Measurements from ENCODE around the gene CLRN3.

The CLRN3 gene

DNA sequence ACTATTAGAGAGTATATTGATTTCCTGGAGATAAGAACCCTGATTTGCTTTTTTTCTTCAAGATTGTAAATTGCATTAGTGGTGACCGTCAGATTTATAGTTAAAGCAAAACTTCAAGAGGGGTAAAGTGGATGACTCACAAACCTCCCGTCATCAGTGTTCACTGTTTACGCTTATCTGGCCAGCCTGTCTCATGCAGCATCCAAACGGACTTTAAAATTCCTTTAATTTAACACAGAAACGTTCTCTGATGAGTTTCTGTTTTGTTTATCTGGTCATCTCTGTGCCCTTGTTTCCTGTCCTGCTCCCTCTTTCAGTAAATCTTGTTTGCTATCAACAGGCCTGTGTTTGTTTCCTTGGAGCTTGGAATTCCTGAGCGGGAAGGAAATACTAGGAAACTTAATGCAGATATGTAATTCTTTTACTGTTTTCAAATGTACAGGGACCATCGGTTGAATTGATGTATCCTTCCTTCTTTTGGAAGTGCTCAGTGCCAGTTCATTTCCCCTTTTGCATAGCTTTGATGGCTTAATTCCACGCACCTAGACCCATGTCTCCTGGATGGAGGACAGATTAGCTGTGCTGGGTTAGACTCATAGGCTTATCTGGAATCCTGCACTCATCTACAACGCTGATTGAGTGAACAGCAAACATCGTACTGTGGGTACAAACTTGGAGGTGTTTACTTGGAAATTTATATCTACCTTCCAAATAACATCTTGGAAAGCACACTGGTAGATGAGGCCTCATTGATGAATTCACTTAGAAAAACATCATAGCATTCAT lies 35.5 kb upstream of the CLRN3 start:
- Histone ChIP-seq H3K4me1 (ENCODE audit: control insufficient read depth in 2 of 2, insufficient read depth in 2 of 2, low read length in 2 of 2) (peaks cover 0 to 2% of the 10 kb centered on the region in 2 donors), H3K4me3 (ENCODE audit: low read length in 2 of 2) (no peak overlapping the region), H3K27me3 (ENCODE audit: control insufficient read depth in 2 of 2, insufficient read depth in 2 of 2, low read length in 2 of 2) (no peaks in the 10 kb centered on the region), H3K36me3 (ENCODE audit: control insufficient read depth in 2 of 2, insufficient read depth in 2 of 2, low read length in 2 of 2) (no peaks in the 10 kb centered on the region), H3K9me3 (ENCODE audit: control insufficient read depth in 2 of 2, low read length in 2 of 2) (no peaks in the 10 kb centered on the region), H3K27ac (ENCODE audit: low read depth in 2 of 2, low read length in 2 of 2) (peak overlapping the region; percentile 29 to 52), H3K9ac (ENCODE audit: low read depth in 1 of 2, low read length in 2 of 2) (no peak overlapping the region)

GRCh38 chr10:127926455-127926854 lies 33.7 kb upstream of the CLRN3 start:
- Histone ChIP-seq H3K27me3 (ENCODE audit: control insufficient read depth in 2 of 2, insufficient read depth in 2 of 2, low read length in 2 of 2) (no peaks in the 10 kb centered on the region), H3K9me3 (ENCODE audit: control insufficient read depth in 2 of 2, low read length in 2 of 2) (no peaks in the 10 kb centered on the region), H3K4me3 (ENCODE audit: low read length in 2 of 2) (no peak overlapping the region), H3K4me1 (ENCODE audit: control insufficient read depth in 2 of 2, insufficient read depth in 2 of 2, low read length in 2 of 2) (peaks cover 0 to 2% of the 10 kb centered on the region in 2 donors), H3K27ac (ENCODE audit: low read depth in 2 of 2, low read length in 2 of 2) (no peak overlapping the region), H3K9ac (ENCODE audit: low read depth in 1 of 2, low read length in 2 of 2) (no peak overlapping the region), H3K36me3 (ENCODE audit: control insufficient read depth in 2 of 2, insufficient read depth in 2 of 2, low read length in 2 of 2) (no peaks in the 10 kb centered on the region)

DNA sequence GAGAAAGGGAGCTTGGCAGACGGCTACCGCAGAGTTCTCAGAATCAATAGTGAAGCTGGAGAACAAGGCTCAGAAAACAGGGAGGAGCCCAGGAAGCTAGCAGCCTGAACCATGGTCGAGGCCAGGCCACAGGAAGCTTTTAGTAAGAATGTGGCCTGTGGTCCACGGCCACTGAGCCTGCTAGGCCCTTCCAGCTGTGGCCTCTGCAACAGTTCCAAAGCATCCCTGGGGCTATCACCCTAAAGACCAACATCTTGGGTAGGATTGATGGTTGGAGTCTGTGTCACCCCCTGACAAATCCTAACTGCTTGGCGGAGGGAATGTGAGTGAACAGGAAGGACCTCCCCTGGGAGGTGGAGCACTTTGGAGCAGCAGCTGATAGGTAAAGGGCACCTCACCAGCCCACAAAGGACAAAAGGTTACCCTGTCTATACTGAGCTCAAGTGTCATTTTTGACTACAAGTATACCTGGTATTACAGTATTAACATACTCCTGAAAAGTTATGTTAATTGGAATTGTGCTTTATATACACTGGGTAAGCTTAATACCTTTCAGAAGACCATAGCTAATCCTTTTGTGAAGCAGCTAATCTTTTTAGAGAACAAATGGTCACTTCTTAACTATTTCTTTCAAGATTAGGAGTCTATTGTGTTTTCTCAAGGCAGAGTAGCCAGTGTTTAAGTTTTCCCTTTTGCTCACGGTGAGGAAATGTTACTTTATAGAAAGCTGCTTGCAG lies 32.9 kb upstream of the CLRN3 start:
- Histone ChIP-seq H3K4me3 (ENCODE audit: low read length in 2 of 2) (no peak overlapping the region), H3K36me3 (ENCODE audit: control insufficient read depth in 2 of 2, insufficient read depth in 2 of 2, low read length in 2 of 2) (no peaks in the 10 kb centered on the region), H3K27me3 (ENCODE audit: control insufficient read depth in 2 of 2, insufficient read depth in 2 of 2, low read length in 2 of 2) (no peaks in the 10 kb centered on the region), H3K9ac (ENCODE audit: low read depth in 1 of 2, low read length in 2 of 2) (no peak overlapping the region), H3K27ac (ENCODE audit: low read depth in 2 of 2, low read length in 2 of 2) (peak overlapping the region in 1 of 2 donors; percentile 46), H3K9me3 (ENCODE audit: control insufficient read depth in 2 of 2, low read length in 2 of 2) (no peaks in the 10 kb centered on the region), H3K4me1 (ENCODE audit: control insufficient read depth in 2 of 2, insufficient read depth in 2 of 2, low read length in 2 of 2) (peaks cover 0 to 6% of the 10 kb centered on the region in 2 donors)

GRCh38 chr10:127923646-127924045 lies 30.9 kb upstream of the CLRN3 start:
- no peaks in the 10 kb centered on the region for H3K9me3 ChIP-seq (ENCODE audit: control insufficient read depth in 2 of 2, low read length in 2 of 2)
- H3K4me3 ChIP-seq (ENCODE audit: low read length in 2 of 2): no peak overlapping the region
- H3K4me1 ChIP-seq (ENCODE audit: control insufficient read depth in 2 of 2, insufficient read depth in 2 of 2, low read length in 2 of 2): peaks cover 2 to 6% of the 10 kb centered on the region in 2 donors
- H3K36me3 ChIP-seq (ENCODE audit: control insufficient read depth in 2 of 2, insufficient read depth in 2 of 2, low read length in 2 of 2): no peaks in the 10 kb centered on the region
- no peak overlapping the region for H3K9ac ChIP-seq (ENCODE audit: low read depth in 1 of 2, low read length in 2 of 2)
- H3K27ac ChIP-seq (ENCODE audit: low read depth in 2 of 2, low read length in 2 of 2): no peak overlapping the region
- H3K27me3 ChIP-seq (ENCODE audit: control insufficient read depth in 2 of 2, insufficient read depth in 2 of 2, low read length in 2 of 2): no peaks in the 10 kb centered on the region

- no peak overlapping the region for H3K4me3 ChIP-seq (ENCODE audit: low read length in 2 of 2)
- H3K9me3 ChIP-seq (ENCODE audit: control insufficient read depth in 2 of 2, low read length in 2 of 2): no peaks in the 10 kb centered on the region
- H3K9ac ChIP-seq (ENCODE audit: low read depth in 1 of 2, low read length in 2 of 2): no peak overlapping the region
- H3K27ac ChIP-seq (ENCODE audit: low read depth in 2 of 2, low read length in 2 of 2): no peak overlapping the region
- peaks cover 2 to 6% of the 10 kb centered on the region in 2 donors for H3K4me1 ChIP-seq (ENCODE audit: control insufficient read depth in 2 of 2, insufficient read depth in 2 of 2, low read length in 2 of 2)
- no peaks in the 10 kb centered on the region for H3K27me3 ChIP-seq (ENCODE audit: control insufficient read depth in 2 of 2, insufficient read depth in 2 of 2, low read length in 2 of 2)
- no peaks in the 10 kb centered on the region for H3K36me3 ChIP-seq (ENCODE audit: control insufficient read depth in 2 of 2, insufficient read depth in 2 of 2, low read length in 2 of 2)
These were observed 30.1 kb upstream of the CLRN3 start for GRCh38 chr10:127922675-127923366.

- no peak overlapping the region for H3K4me3 ChIP-seq (ENCODE audit: low read length in 2 of 2)
- no peak overlapping the region for H3K9ac ChIP-seq (ENCODE audit: low read depth in 1 of 2, low read length in 2 of 2)
- peak overlapping the region in 1 of 2 donors; percentile 24 for H3K27ac ChIP-seq (ENCODE audit: low read depth in 2 of 2, low read length in 2 of 2)
- peaks cover 2 to 4% of the 10 kb centered on the region in 2 donors for H3K4me1 ChIP-seq (ENCODE audit: control insufficient read depth in 2 of 2, insufficient read depth in 2 of 2, low read length in 2 of 2)
- H3K36me3 ChIP-seq (ENCODE audit: control insufficient read depth in 2 of 2, insufficient read depth in 2 of 2, low read length in 2 of 2): peaks cover 0 to under 1% of the 10 kb centered on the region in 2 donors
- no peaks in the 10 kb centered on the region for H3K27me3 ChIP-seq (ENCODE audit: control insufficient read depth in 2 of 2, insufficient read depth in 2 of 2, low read length in 2 of 2)
- no peaks in the 10 kb centered on the region for H3K9me3 ChIP-seq (ENCODE audit: control insufficient read depth in 2 of 2, low read length in 2 of 2)
These were observed 29.5 kb upstream of the CLRN3 start for GRCh38 chr10:127922206-127922605.

- Histone ChIP-seq H3K4me3 (ENCODE audit: low read length in 2 of 2) (no peak overlapping the region), H3K9me3 (ENCODE audit: control insufficient read depth in 2 of 2, low read length in 2 of 2) (no peaks in the 10 kb centered on the region), H3K36me3 (ENCODE audit: control insufficient read depth in 2 of 2, insufficient read depth in 2 of 2, low read length in 2 of 2) (peaks cover 0 to 2% of the 10 kb centered on the region in 2 donors), H3K27ac (ENCODE audit: low read depth in 2 of 2, low read length in 2 of 2) (peak overlapping the region in 1 of 2 donors; percentile 24), H3K4me1 (ENCODE audit: control insufficient read depth in 2 of 2, insufficient read depth in 2 of 2, low read length in 2 of 2) (peaks cover 2 to 4% of the 10 kb centered on the region in 2 donors), H3K9ac (ENCODE audit: low read depth in 1 of 2, low read length in 2 of 2) (no peak overlapping the region), H3K27me3 (ENCODE audit: control insufficient read depth in 2 of 2, insufficient read depth in 2 of 2, low read length in 2 of 2) (no peaks in the 10 kb centered on the region)
These were observed 29.0 kb upstream of the CLRN3 start for GRCh38 chr10:127921753-127922145.

GRCh38 chr10:127921075-127921752 lies 28.5 kb upstream of the CLRN3 start:
- no peak overlapping the region for H3K27ac ChIP-seq (ENCODE audit: low read depth in 2 of 2, low read length in 2 of 2)
- peaks cover 0 to 2% of the 10 kb centered on the region in 2 donors for H3K36me3 ChIP-seq (ENCODE audit: control insufficient read depth in 2 of 2, insufficient read depth in 2 of 2, low read length in 2 of 2)
- H3K4me3 ChIP-seq (ENCODE audit: low read length in 2 of 2): no peak overlapping the region
- H3K4me1 ChIP-seq (ENCODE audit: control insufficient read depth in 2 of 2, insufficient read depth in 2 of 2, low read length in 2 of 2): peaks cover 2 to 4% of the 10 kb centered on the region in 2 donors
- H3K27me3 ChIP-seq (ENCODE audit: control insufficient read depth in 2 of 2, insufficient read depth in 2 of 2, low read length in 2 of 2): no peaks in the 10 kb centered on the region
- H3K9ac ChIP-seq (ENCODE audit: low read depth in 1 of 2, low read length in 2 of 2): no peak overlapping the region
- H3K9me3 ChIP-seq (ENCODE audit: control insufficient read depth in 2 of 2, low read length in 2 of 2): no peaks in the 10 kb centered on the region

GRCh38 chr10:127920306-127921074 lies 27.7 kb upstream of the CLRN3 start:
- peaks cover 2 to 4% of the 10 kb centered on the region in 2 donors for H3K4me1 ChIP-seq (ENCODE audit: control insufficient read depth in 2 of 2, insufficient read depth in 2 of 2, low read length in 2 of 2)
- peak overlapping the region; percentile 26 to 28 for H3K27ac ChIP-seq (ENCODE audit: low read depth in 2 of 2, low read length in 2 of 2)

More at GRCh38 chr10:127920306-127921074, 27.7 kb upstream of the CLRN3 start:
- H3K9me3 ChIP-seq (ENCODE audit: control insufficient read depth in 2 of 2, low read length in 2 of 2): no peaks in the 10 kb centered on the region
- H3K36me3 ChIP-seq (ENCODE audit: control insufficient read depth in 2 of 2, insufficient read depth in 2 of 2, low read length in 2 of 2): peaks cover 0 to 2% of the 10 kb centered on the region in 2 donors
- no peak overlapping the region for H3K4me3 ChIP-seq (ENCODE audit: low read length in 2 of 2)
- H3K9ac ChIP-seq (ENCODE audit: low read depth in 1 of 2, low read length in 2 of 2): no peak overlapping the region
- no peaks in the 10 kb centered on the region for H3K27me3 ChIP-seq (ENCODE audit: control insufficient read depth in 2 of 2, insufficient read depth in 2 of 2, low read length in 2 of 2)

Measured in mucosa of rectum (tissue), 2 donors.